ENCODE measurements around the gene ACE.

DNA sequence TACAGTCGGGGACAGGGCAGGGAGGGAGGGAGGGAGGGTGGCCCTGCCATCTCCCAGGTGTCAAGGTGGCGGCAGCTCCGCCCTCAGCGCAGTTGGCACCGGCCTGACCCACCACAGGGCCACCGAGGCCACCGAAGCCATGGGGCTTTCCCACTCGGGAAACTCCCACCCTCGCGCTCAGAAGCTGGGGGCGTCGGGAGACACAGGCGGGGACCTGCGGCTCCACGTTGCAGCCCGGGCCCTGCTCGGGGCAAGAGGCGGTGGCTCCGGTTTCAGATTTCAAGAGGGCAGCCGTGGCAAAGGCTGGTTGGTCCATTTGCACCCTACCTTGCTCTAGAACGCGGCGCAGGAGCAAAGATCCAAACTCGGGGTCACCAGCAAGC lies 31.3 kb upstream of the ACE start:
- TF ChIP-seq, protein P1, sequence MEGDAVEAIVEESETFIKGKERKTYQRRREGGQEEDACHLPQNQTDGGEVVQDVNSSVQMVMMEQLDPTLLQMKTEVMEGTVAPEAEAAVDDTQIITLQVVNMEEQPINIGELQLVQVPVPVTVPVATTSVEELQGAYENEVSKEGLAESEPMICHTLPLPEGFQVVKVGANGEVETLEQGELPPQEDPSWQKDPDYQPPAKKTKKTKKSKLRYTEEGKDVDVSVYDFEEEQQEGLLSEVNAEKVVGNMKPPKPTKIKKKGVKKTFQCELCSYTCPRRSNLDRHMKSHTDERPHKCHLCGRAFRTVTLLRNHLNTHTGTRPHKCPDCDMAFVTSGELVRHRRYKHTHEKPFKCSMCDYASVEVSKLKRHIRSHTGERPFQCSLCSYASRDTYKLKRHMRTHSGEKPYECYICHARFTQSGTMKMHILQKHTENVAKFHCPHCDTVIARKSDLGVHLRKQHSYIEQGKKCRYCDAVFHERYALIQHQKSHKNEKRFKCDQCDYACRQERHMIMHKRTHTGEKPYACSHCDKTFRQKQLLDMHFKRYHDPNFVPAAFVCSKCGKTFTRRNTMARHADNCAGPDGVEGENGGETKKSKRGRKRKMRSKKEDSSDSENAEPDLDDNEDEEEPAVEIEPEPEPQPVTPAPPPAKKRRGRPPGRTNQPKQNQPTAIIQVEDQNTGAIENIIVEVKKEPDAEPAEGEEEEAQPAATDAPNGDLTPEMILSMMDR (IDR thresholded peaks at IDR 0.05 in 4 of 5, conservative IDR thresholded peaks at IDR 0.05 in 1 of 5), result no peak
- TF ChIP-seq POLR2A (IDR thresholded peaks at IDR 0.05), result no peak

All from gastrocnemius medialis (tissue), 4 donors.